NK-92 (cell line): ENCODE measurements around the gene TNFRSF4.

Source experiments
- DNase-seq: peaks from one replicate; lab custom pipeline; 2025; ENCODE audit not compliant: unreplicated experiment; lab: John Stamatoyannopoulos, UW

TNFRSF4 gene

DNA sequence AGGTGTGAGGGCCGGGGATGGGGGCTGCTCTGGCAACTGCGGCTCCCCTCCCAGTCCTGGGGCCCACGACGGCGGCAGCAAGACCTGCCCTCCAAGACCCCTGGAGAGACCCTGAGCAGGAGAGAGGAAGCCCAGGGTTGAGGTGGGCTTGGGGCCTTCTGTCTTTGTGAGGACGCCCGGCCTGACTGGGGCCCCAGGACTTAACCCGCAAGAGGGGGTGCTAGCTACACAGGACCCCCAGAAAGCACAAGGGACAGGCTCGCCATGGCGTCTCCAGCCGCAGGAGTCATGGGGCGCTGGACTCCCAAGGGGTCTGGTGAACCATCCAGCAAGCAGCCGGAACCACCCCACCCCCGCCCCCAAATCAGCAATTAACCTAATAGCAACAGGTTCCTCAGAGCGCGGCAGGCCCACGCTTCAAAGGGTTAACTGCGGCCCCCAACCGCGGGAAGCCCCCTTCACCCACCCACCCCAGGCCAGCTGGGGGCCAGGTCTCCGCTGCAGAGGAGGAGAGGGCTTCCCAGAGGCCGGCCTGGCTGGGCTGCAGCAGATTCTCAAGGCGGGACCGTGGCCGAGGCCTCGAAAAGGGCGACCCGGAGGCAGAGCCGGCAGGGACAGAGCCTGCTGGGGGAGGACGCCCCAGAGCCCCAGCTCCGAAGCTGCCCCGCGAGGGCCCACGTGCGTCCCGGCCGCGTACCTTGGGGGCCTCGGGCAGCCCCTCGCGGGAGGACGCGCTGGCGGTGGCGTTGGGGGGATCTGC is 32.0 kb upstream of the TNFRSF4 start:
- DNase-seq: no peak

DNA sequence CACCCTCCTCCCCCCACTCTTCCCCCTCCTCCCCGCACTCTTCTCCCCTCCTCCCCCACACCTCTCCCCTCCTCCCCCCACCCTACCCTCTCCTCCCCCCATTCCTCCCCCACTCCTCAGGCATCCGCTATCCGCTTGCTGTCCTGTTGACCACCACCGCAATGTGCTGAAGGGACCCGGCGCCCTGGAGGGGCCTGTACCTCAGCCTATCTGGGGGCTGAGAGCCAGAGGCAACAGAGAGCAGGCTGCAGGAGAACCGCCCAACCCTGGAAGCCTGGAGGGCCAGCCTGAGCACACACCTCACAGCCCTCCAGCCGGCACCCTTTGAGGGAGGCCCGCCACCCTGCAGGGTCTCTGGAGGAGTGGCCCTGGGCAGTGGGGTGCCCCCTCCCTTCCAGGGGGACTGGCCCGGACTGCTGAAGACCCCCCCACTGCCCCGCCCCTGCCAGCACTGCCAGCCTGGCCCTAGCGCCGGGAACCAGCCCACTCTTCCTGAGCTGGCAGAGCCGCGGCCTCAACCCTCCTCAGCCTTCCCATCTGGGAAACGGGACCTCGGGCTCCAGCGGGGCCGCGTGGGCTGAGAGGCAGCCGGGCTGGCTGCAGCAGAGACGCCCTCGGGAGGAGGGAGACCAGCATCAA is 31.3 kb upstream of the TNFRSF4 start:
- no peak for DNase-seq

DNA sequence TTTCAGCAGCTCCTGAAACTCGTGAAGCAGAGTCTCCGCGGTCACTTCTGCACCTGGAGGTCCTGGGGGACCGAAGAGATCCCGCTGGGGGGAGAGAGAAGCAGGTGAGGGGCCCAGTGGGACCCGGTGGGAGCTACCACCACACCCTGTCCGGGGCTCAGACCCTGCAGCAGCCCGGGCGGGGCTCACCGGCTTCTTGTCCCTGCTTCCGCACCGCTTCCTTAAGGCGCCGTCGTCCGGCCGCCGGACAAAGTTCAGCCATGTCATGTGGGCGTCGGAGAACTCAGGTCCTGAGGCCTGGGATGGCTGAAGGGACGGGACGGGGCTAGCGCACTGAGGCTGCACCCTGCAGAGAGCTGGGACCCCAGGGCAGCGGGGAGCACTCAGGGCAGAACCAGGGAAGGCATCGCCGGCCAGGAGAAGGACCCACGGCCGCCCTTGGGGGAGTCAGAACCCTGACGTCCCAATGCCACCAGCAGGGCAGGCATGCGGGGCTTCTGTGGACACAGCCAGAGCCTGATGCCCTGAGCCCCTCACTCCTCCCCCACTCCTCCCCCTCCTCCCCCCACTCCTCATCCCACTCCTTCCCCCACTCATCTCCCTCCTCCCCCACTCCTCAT is 30.3 kb upstream of the TNFRSF4 start:
- DNase-seq: no peak

DNA sequence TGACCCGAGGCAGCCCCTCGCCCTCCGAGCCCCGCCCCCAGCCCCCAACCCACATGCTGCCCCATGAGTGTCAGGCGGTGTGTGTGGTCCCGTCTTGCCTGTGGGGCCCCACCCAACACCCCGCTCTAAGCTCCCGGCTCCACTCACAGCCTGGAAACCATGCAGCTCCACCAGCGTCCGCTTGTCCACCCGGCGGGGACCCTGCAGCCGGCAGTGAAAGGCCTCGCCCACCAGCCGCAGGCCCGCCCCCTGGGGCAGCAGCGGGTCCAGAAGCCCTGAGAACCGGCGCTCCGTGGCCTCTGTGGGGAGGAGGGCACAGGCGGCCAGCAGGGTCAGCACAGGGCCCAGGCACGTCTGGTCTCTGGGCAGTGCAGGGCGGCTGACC is 29.8 kb upstream of the TNFRSF4 start:
- DNase-seq: no peak

DNA sequence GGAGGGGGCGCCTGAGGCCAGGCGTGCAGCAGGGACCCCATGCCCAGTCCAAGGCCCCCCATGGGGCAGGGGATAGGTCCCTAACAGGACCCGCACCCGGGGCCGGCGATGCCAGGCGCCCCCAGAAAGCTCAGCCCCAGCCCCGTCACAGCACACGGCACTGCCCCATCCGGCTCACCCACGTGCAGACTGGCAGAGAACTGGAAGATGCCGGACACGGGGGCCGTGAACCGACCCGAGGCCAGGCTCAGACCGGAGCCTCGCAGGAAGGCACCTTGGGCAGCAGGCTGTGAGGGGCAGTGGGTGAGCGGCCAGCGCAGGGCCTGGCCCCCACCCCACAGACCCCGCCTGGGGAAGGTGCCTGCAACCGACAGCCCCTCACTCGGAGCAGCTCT is 29.3 kb upstream of the TNFRSF4 start:
- no peak for DNase-seq

DNA sequence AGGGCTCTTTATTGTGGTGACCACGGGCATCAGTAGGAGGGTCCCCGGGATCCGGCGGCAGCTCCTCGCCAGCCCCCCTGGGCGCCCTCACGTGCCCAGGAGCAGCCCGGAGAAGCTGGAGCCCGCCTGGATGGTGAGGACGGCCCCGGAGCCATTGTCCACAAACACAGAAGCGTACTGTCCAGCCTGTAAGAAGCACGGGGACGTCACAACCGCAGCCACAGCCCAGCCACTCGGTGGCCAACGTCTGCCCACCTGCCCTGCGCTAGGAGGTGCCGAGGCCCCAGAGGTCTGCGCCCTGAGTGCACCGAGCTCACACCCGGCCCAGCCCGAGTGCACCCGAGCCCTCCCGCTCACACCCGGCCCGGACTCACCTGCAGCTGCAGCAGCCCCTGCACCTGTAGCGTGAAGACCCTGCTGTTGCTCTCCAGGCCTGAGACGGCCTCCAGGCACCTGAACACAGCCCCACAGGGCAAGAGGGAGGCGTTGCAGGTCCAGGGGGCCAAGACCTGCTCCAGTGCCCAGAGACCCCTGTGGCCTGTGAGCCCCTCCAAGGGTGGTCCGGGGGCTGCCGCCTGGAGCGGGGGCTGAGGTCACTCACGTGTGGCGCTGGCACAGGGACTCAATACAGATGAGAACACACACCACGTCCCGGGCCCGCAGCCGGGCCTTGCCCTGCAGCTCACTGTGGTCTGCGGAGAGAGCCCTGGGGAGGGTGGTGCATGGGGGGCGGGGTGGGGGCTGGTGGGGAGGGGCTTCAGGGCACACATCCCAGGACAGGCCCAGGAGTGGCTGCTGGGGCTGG is 28.7 kb upstream of the TNFRSF4 start:
- no peak for DNase-seq

DNA sequence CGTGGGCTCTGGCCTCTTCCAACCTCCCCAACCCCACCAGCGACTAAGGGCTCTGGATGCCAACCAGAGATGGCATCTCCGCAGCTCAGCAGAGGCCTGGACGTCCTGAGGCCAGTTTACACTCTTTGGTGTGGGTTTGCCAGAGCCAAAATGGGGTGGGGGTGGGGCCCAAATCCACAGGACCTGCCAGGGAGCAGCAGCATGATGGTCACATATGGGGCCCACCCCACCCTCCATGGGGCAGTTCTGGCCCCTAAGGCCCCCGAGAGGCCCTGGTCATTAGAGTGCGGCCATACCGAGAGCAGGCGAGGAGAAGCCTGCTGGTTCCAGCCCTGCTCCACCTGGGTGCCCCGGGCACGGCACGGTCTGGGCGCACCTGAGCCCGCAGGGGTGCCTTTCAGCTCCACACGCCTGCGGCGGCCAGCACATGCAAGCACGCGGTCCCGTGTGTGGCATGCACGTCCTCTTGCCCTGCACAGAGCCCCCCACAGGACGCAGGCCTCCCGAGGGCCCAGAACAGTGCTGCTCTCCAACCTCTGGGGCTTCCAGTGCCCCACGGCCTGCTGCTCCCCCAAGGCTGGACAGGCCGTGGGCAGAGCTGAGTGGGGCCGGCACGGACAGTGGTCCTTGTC is 27.8 kb upstream of the TNFRSF4 start:
- no peak for DNase-seq

DNA sequence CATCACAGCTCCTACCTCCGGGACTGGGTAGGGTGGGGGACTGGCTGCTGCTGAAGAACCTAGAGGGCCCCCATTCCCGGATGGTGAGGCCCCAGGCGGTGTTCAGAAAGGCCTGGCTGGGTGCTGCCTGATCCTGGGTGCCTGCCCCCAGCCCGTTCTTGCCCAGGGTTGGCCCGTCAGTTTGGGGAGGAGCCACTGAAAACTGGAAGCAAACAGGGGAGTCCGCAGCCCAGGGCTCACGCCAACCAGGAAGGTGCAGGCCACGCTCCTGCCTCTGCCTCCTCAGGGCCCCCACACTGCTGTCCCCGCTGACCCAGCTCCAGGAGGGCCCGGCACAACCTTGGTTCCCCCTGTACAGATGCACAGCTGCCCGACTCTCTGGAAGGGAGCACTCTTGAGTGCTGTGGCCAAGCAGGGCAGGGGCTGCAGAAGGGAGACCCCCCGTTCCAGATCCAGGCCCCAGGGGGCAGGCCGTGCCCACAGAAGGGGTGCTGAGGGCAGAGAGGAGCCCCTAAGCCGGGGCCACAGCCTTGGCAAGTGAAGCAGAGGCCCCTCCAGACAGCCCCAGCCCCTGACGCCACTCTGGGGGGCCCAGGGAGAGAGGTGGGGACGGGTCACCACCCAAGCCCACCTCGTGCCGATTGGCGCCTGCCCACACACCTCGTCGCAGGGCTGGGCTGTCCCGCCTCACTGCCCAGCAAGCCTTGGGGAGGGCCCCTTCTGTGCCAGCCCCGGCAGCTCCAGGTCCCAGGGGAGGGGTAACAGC is 27.1 kb upstream of the TNFRSF4 start:
- no peak for DNase-seq

DNA sequence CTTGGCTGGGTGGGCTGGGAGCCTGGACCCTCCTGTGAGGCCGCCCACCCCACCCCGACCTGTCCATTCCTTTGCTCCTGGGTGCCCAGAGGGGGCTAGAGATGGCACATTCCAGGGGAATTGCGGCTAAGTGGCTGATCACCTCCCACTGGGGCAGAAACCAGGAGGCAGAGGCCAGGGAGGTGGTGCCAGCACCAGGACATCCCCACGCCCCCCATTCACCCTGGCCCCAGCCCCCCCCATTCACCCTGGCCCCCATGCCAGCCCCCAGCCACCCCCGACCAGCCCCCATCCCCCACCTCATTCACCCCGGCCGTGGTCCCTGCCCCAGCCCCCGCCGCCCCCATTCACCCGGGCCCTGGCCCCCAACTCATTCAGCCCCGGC is 26.4 kb upstream of the TNFRSF4 start:
- DNase-seq: no peak

DNA sequence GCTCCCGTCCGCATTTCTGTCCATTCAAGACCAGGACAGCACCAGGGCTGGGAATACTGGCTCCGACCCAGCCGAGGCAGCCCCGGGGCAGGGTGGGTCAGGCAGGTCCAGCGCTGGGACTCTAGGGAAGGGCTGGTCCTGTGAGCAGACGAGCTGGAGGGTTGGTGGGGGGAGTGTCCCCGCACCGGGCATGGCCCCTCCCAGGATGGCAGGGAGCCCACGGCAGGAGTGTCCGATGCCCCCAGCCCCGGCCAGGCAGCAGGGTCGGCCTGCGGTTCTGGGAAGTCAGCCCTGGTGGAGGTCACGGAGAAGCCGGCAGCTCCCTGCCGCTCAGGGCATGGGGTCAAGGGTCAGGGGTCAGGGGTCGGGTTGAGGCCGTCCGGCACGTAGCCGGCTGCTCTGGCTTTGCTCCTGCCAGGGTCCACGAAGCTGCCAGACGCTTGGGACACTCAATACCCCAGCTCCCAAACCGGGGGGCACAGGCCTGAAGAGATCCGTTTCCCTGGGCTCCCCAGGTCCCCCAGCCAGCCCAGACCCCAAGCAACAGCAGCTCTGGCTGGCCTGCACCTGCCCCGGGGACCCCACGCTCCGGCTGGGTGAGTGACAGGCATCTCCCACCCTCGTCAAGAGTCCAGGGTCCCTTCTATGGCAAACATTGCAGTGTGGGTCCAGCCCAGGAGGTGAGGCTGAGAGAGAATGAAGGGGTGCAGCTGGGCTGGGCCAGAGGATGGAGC is 25.8 kb upstream of the TNFRSF4 start:
- DNase-seq: no peak

DNA sequence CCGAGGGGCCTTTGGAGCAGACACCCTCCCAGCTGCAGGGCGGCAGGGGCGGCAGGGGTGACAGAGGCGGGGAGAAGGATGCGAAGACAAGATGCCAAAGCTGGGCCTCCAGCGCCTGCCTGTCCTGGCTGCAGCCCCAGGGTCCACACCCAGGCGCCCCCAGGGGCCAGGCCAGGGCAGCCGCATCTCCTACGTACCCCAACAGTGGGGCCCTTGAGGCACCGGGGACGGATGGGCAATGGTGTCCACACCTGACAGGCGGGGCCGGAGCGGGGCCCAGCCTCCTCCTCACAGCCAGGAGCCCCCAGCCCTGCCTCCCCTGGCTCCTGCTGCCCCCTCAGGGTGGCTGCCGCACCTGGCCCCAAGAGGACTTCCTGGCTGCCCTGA is 25.3 kb upstream of the TNFRSF4 start:
- DNase-seq: no peak

DNA sequence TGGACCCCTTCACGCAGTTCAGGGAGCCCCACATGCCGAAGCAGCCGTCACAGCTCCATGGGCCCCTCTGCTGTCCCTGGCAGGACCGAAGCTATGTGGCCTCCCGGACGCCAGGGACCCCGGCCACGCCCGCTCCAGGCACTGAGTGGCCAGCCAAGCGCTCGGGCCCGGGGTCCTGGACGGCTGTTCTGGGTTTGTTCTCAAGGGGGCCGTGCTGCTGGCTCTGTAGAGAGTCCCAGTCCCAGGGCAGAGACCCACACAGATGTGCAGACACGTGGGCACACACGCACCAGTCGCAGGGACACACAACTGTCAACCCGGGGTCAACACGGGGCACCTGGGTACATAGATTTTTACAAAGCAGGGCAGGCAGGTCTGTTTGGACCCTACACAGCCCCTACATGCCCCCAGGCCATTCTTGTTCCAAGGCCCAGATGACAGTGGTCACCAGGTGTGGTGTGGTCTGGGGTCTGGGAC is 24.8 kb upstream of the TNFRSF4 start:
- DNase-seq: no peak

DNA sequence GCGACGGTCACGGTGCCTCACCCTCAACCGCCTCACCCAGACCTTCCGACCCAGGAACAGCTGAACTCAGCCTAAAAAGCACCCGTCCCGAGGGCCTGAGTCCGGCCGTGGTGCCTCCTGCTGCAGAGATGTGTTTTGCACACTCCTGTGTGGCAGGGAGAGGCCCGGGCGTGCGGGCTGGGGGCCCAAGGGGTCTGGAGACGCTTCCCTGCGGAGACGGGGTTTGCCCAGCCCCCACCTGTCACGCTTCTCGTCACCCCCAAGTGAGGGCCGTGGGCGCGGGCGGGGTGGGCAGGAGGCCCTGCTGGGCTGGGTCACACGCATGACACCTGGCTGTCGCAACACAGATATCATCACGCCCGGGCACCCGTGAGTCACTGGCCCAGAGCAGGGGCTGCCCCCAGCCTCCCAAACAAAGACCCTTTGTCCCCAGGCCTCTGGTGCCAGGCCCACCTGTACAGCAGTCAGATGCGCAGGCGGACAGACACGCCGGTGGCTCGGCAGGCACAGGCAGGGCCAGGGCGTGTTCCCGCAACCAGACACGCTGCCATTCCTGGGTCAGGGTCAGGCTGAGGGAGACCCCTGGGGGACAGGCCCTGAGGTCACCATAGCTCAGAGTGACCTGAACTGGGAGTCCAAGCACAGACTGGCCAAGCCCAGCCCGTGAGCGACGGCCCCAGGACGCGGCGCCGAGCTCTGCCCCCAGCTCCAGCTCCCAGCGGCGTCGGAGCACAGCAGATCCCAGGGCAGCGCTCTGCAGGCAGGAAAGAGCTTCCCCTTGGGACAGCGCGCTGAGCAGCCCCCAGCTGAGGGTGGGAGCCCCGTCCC is 24.1 kb upstream of the TNFRSF4 start:
- no peak for DNase-seq

DNA sequence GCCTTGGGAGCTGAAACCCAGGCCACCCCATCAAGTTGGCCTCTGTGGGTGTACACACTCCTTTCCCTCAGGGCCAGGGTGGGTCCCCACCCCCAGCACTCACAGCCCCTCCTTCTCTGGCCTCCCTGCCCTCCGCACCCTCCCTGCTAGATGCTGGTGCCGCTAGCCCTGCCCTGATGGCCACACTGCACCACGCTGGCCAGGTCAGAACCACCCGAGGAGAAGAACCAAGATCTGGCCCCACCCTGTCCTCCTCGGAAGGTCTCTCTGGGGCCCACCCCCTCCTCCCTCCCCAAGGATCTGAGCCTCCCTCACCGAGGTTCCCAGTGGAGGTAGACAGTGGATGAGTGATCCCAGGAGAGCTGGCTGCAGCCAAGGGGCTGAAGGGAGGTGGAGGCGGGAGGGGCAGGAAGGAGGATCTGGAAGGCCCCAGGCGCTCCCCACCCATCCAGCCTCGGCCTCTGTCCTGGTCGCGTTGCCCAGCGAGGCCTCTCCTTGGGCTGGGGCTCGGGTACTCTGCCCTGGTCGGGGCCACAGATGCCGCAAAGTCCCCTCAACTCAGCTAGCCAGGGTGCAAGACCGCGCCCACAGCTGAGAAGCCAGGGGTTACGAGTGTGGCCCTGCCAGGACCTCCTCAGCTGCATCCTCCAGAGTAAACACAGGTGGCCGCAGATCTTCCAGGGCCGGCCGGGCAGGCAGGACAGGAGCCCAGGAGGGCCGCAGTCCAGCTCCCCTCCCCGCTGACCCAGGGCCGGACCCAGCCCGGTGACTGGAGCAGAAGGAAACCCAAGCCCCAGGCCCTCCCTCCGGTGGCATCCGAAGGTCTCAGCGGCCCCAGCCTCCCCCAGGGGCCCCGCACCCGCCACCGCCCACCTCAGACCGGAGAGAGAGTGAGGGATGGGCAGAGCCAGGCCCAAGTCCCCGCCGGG is 23.3 kb upstream of the TNFRSF4 start:
- no peak for DNase-seq

DNA sequence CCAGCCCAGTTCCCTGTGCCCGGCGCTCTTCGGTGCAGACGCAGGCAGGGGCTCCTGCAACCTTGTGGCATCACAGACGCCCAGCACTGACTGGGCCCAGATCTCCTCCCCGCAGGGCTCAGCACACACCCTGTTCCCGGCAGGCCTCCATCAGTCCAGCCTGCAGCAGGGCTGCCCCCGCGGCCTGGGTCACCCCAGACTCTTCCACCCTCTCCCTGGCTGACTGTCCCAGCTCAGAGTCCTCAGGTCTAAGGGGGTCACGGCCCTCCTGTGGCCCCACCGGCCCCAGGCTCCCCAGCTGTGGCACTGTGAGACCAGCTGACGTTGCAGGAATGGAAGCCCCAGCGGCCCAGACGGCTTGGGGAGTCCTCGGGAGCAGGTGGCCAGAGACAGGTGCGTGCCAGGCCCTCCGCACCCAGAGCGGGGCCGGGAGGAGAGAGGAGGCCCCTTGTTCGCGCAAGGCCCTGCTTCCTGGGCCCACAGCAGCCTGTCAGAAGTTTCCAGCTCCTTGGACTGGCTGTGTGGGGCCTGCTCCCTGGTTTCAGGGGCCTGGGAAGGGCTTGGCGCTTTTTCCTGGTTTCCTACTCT is 22.3 kb upstream of the TNFRSF4 start:
- no peak for DNase-seq

DNA sequence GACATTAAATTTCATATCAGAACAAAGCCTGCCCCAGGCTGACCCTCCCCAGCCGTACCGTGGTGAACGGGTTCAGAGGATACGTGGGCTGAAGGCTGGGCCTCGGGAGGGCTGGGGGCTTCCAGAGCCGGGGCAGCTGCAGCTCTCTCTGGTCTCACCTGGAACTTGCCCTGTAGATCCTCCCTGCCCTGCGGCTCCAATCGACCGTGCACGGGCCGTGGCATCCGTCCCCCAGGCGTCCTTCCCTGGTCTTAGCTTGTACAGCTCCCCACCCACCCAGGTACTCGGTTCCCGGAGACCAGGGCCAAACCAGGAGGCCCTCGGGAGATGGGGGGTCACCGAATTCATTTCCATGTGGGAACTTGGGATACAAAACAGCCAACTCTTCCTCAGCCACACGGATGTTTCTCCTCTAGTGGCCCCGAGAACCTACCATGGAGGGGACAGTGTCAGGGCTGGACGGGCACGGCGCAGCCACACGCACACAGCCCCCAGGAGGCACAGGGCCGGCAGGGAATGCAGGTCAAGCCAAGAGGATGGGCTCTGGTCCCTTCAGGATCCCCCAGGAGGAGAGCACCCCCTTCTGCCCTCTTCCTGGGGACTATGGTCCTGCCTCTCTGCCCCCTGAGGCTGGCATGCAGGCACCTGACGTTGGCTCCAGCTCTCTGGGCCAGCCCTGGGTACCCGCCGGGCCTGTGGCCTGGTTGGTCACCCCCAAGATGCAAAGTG is 21.2 kb upstream of the TNFRSF4 start:
- DNase-seq: no peak
